HK-2 (cell line): ENCODE results near the gene PTPN14.
A peak's percentile ranks its signal among the peaks of the same experiment; 100 is the strongest.
"Not testable (repeated sequence)": the region's sequence is repeated elsewhere in the genome, so short reads cannot be mapped to it uniquely, and the experiment has no call there.

Experiments
- DNase-seq: peaks from one replicate; pipeline ENCODE4 v3.0.0-alpha.2; 2018; ENCODE audit not compliant: unreplicated experiment

The PTPN14 gene

GRCh38 chr1:214541693-214542092, 9.7 kb downstream of the PTPN14 start:
- DNase-seq: no peak

GRCh38 chr1:214541206-214541605, 10.2 kb downstream of the PTPN14 start:
- DNase-seq: no peak

- no peak for DNase-seq
Measured at GRCh38 chr1:214540324-214540723, 11.1 kb downstream of the PTPN14 start.

- DNase-seq: no peak
Measured at GRCh38 chr1:214538496-214538895, 12.9 kb downstream of the PTPN14 start.

GRCh38 chr1:214537872-214538473, 13.4 kb downstream of the PTPN14 start:
- DNase-seq: no peak

- no peak for DNase-seq
Measured at GRCh38 chr1:214537219-214537618, 14.2 kb downstream of the PTPN14 start.

GRCh38 chr1:214532070-214532469, 19.3 kb downstream of the PTPN14 start:
- no peak for DNase-seq

GRCh38 chr1:214525535-214526019, 25.8 kb downstream of the PTPN14 start:
- DNase-seq: peak; percentile 81

- no peak for DNase-seq
Measured at GRCh38 chr1:214524824-214525223, 26.6 kb downstream of the PTPN14 start.

- DNase-seq: no peak
Measured at GRCh38 chr1:214523124-214523824, 28.1 kb downstream of the PTPN14 start.

GRCh38 chr1:214521458-214521857, 29.9 kb downstream of the PTPN14 start:
- not testable (repeated sequence) for DNase-seq

- DNase-seq: no peak
Measured at GRCh38 chr1:214520544-214521165, 30.7 kb downstream of the PTPN14 start.

GRCh38 chr1:214518361-214518760, 33.0 kb downstream of the PTPN14 start:
- no peak for DNase-seq

GRCh38 chr1:214516434-214517326, 34.7 kb downstream of the PTPN14 start:
- DNase-seq: no peak

GRCh38 chr1:214515544-214516433, 35.6 kb downstream of the PTPN14 start:
- no peak for DNase-seq

- no peak for DNase-seq
Measured at GRCh38 chr1:214514819-214515383, 36.5 kb downstream of the PTPN14 start.

- DNase-seq: no peak
Measured at GRCh38 chr1:214514032-214514818, 37.2 kb downstream of the PTPN14 start.

GRCh38 chr1:214513394-214513793, 38.0 kb downstream of the PTPN14 start:
- no peak for DNase-seq

GRCh38 chr1:214511639-214511998, 39.8 kb downstream of the PTPN14 start:
- DNase-seq: no peak
